ENCODE measurements around the gene JAG2.

JAG2 gene

DNA sequence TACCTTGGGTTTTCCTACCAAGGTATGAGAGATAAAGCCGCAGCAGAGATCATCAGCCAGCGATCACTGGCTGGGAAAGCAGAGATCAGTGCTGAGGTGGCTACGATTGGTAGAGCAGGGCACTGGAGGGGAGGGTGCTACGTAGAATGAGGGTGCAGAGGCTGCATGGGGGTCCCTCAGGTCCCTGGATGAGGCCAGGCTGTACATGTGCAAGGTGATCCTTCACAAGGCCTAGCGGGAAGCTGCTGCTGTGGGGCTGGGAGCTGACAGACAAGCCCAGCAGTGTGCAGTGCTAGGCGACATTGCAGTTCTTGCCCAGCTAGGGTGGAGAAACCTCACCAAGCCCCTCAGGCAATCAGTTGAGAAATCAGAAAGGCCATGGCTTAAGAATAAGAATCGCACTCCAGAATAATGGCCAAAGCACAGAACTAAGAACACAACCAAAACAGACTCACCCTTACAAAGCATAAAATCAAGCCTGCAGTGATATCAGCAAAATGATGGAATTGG lies 66.2 kb downstream of the JAG2 start:
- Histone ChIP-seq H3K23ac (ENCODE audit: low read length) (no peak overlapping the region), H2AFZ (ENCODE audit: insufficient read depth, low read length, poor library complexity) (no peak overlapping the region), H2BK120ac (ENCODE audit: insufficient read depth, low read length, poor library complexity) (no peak overlapping the region), H2AK5ac (ENCODE audit: low read length) (no peak overlapping the region), H4K91ac (ENCODE audit: low read depth, low read length) (no peak overlapping the region), H3K4ac (ENCODE audit: low read depth, low read length) (no peak overlapping the region), H3K14ac (ENCODE audit: low read length) (no peak overlapping the region), H3K79me1 (ENCODE audit: low read length) (no peaks in the 10 kb centered on the region), H3K9me3 (ENCODE audit: insufficient read depth, low read depth, low read length) (peaks cover 13% of the 10 kb centered on the region), H3K18ac (ENCODE audit: low read length) (no peak overlapping the region), H4K8ac (ENCODE audit: low read depth, low read length) (no peak overlapping the region), H3K27me3 (ENCODE audit: insufficient read depth, low read length) (no peaks in the 10 kb centered on the region), H3K4me3 (ENCODE audit: low read depth, low read length) (no peak overlapping the region), H3K4me2 (ENCODE audit: low read length) (no peak overlapping the region), H2BK12ac (ENCODE audit: low read length) (no peak overlapping the region), H3K9ac (ENCODE audit: low read length) (no peak overlapping the region), H3K79me2 (ENCODE audit: control insufficient read depth, insufficient read depth, low read length, poor library complexity) (no peaks in the 10 kb centered on the region), H3K27ac (ENCODE audit: low read depth, low read length) (no peak overlapping the region), H3K4me1 (ENCODE audit: control insufficient read depth in 1 of 2, insufficient read depth in 2 of 2, low read length in 2 of 2) (no peaks in the 10 kb centered on the region), H2BK5ac (ENCODE audit: low read depth, low read length, poor library complexity) (no peak overlapping the region), H4K12ac (ENCODE audit: low read depth, low read length) (no peak overlapping the region), H3K36me3 (ENCODE audit: control insufficient read depth in 1 of 2, insufficient read depth in 2 of 2, low read length in 2 of 2) (no peaks in the 10 kb centered on the region)
- DNase-seq, result peak in 1 of 2 donors; percentile 46
- WGBS (ENCODE audit: extremely low coverage, insufficient coverage, insufficient read length), result no CpG with 5 or more reads among the region's 7 CpGs

DNA sequence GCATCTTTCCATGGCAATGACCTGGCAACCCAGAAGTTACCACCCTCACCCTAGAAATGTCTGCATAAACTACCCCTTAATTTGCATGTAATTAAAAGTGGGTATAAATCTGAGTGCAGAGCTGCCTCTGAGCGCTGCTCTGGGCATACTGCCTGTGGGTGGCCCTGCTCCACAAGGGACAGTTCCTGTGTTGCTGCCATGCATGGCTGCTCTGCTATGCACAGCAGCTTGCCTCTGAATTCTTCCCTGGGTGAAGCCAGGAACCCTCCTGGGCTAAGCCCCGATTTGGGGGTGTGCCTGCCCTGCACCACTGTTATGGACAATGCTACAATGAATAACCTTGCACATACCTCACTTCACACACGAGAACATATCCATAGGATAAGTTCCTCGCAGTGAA lies 67.7 kb downstream of the JAG2 start:
- no peak overlapping the region for H3K4me2 ChIP-seq (ENCODE audit: low read length)
- no peak overlapping the region for H3K9ac ChIP-seq (ENCODE audit: low read length)
- H3K27ac ChIP-seq (ENCODE audit: low read depth, low read length), result no peak overlapping the region
- no CpG with 5 or more reads among the region's 4 CpGs for WGBS (ENCODE audit: extremely low coverage, insufficient coverage, insufficient read length)
- H3K4me1 ChIP-seq (ENCODE audit: control insufficient read depth in 1 of 2, insufficient read depth in 2 of 2, low read length in 2 of 2), result no peaks in the 10 kb centered on the region
- H3K18ac ChIP-seq (ENCODE audit: low read length), result no peak overlapping the region
- H3K36me3 ChIP-seq (ENCODE audit: control insufficient read depth in 1 of 2, insufficient read depth in 2 of 2, low read length in 2 of 2), result no peaks in the 10 kb centered on the region
- no peak overlapping the region for H2BK5ac ChIP-seq (ENCODE audit: low read depth, low read length, poor library complexity)
- no peaks in the 10 kb centered on the region for H3K79me2 ChIP-seq (ENCODE audit: control insufficient read depth, insufficient read depth, low read length, poor library complexity)
- no peak overlapping the region for H2AK5ac ChIP-seq (ENCODE audit: low read length)
- no peak overlapping the region for H3K4me3 ChIP-seq (ENCODE audit: low read depth, low read length)
- H3K14ac ChIP-seq (ENCODE audit: low read length), result no peak overlapping the region
- no peak overlapping the region for H4K8ac ChIP-seq (ENCODE audit: low read depth, low read length)
- H4K12ac ChIP-seq (ENCODE audit: low read depth, low read length), result no peak overlapping the region
- no peak overlapping the region for H2BK120ac ChIP-seq (ENCODE audit: insufficient read depth, low read length, poor library complexity)
- H3K27me3 ChIP-seq (ENCODE audit: insufficient read depth, low read length), result no peaks in the 10 kb centered on the region
- H3K9me3 ChIP-seq (ENCODE audit: insufficient read depth, low read depth, low read length), result peaks cover 13% of the 10 kb centered on the region
- no peak overlapping the region for H3K4ac ChIP-seq (ENCODE audit: low read depth, low read length)
- DNase-seq, result no peak
- H3K23ac ChIP-seq (ENCODE audit: low read length), result no peak overlapping the region
- H3K79me1 ChIP-seq (ENCODE audit: low read length), result no peaks in the 10 kb centered on the region
- no peak overlapping the region for H4K91ac ChIP-seq (ENCODE audit: low read depth, low read length)
- H2AFZ ChIP-seq (ENCODE audit: insufficient read depth, low read length, poor library complexity), result no peak overlapping the region
- no peak overlapping the region for H2BK12ac ChIP-seq (ENCODE audit: low read length)

GRCh38 chr14:105099778-105100177 lies 68.8 kb downstream of the JAG2 start:
- no peaks in the 10 kb centered on the region for H3K79me2 ChIP-seq (ENCODE audit: control insufficient read depth, insufficient read depth, low read length, poor library complexity)

DNA sequence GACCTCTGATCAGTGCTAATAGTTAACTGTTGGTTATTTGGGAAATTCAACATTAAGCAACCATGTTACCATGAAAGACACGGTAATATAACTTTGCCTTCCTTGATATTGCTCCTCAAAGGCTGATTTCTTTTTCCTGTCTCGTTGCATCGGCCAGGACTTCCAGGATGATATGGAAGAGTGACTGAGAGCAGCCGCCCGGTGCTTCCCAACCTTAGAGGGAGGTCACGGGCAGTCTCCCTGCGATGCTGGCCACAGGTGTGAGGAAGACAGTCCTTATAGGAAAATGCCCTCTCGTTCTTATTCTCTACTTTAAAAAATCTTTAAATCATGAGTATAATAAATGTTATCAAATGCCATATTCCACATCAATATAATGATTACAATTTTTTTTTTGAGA lies 70.3 kb downstream of the JAG2 start:
- peaks cover 13% of the 10 kb centered on the region for H3K9me3 ChIP-seq (ENCODE audit: insufficient read depth, low read depth, low read length)

More at GRCh38 chr14:105099778-105100177, 68.8 kb downstream of the JAG2 start:
- Histone ChIP-seq H4K91ac (ENCODE audit: low read depth, low read length) (no peak overlapping the region), H4K8ac (ENCODE audit: low read depth, low read length) (no peak overlapping the region), H2AFZ (ENCODE audit: insufficient read depth, low read length, poor library complexity) (no peak overlapping the region), H3K36me3 (ENCODE audit: control insufficient read depth in 1 of 2, insufficient read depth in 2 of 2, low read length in 2 of 2) (no peaks in the 10 kb centered on the region), H3K4me3 (ENCODE audit: low read depth, low read length) (no peak overlapping the region), H3K9ac (ENCODE audit: low read length) (no peak overlapping the region), H3K4ac (ENCODE audit: low read depth, low read length) (no peak overlapping the region), H3K27me3 (ENCODE audit: insufficient read depth, low read length) (no peaks in the 10 kb centered on the region), H3K23ac (ENCODE audit: low read length) (no peak overlapping the region), H3K18ac (ENCODE audit: low read length) (no peak overlapping the region), H3K4me1 (ENCODE audit: control insufficient read depth in 1 of 2, insufficient read depth in 2 of 2, low read length in 2 of 2) (no peaks in the 10 kb centered on the region), H2BK5ac (ENCODE audit: low read depth, low read length, poor library complexity) (no peak overlapping the region), H2BK120ac (ENCODE audit: insufficient read depth, low read length, poor library complexity) (no peak overlapping the region), H2AK5ac (ENCODE audit: low read length) (no peak overlapping the region), H3K27ac (ENCODE audit: low read depth, low read length) (no peak overlapping the region), H3K4me2 (ENCODE audit: low read length) (no peak overlapping the region), H2BK12ac (ENCODE audit: low read length) (no peak overlapping the region), H3K9me3 (ENCODE audit: insufficient read depth, low read depth, low read length) (peaks cover 13% of the 10 kb centered on the region), H3K14ac (ENCODE audit: low read length) (no peak overlapping the region), H4K12ac (ENCODE audit: low read depth, low read length) (no peak overlapping the region), H3K79me1 (ENCODE audit: low read length) (no peaks in the 10 kb centered on the region)
- no CpG with 5 or more reads among the region's 6 CpGs for WGBS (ENCODE audit: extremely low coverage, insufficient coverage, insufficient read length)
- peak in 1 of 2 donors; percentile 45 for DNase-seq

More for the DNA sequence above, 70.3 kb downstream of the JAG2 start:
- Histone ChIP-seq H4K12ac (ENCODE audit: low read depth, low read length) (no peak overlapping the region), H3K79me1 (ENCODE audit: low read length) (peaks cover 7% of the 10 kb centered on the region), H3K14ac (ENCODE audit: low read length) (no peak overlapping the region), H3K18ac (ENCODE audit: low read length) (no peak overlapping the region), H3K4ac (ENCODE audit: low read depth, low read length) (no peak overlapping the region), H3K4me1 (ENCODE audit: control insufficient read depth in 1 of 2, insufficient read depth in 2 of 2, low read length in 2 of 2) (peaks cover 4 to 6% of the 10 kb centered on the region in 2 experiments), H4K8ac (ENCODE audit: low read depth, low read length) (no peak overlapping the region), H3K23ac (ENCODE audit: low read length) (no peak overlapping the region), H3K4me3 (ENCODE audit: low read depth, low read length) (no peak overlapping the region), H2BK120ac (ENCODE audit: insufficient read depth, low read length, poor library complexity) (no peak overlapping the region), H3K36me3 (ENCODE audit: control insufficient read depth in 1 of 2, insufficient read depth in 2 of 2, low read length in 2 of 2) (no peaks in the 10 kb centered on the region), H2BK5ac (ENCODE audit: low read depth, low read length, poor library complexity) (no peak overlapping the region), H3K4me2 (ENCODE audit: low read length) (no peak overlapping the region), H3K27me3 (ENCODE audit: insufficient read depth, low read length) (no peaks in the 10 kb centered on the region), H3K9ac (ENCODE audit: low read length) (no peak overlapping the region), H3K27ac (ENCODE audit: low read depth, low read length) (no peak overlapping the region), H3K79me2 (ENCODE audit: control insufficient read depth, insufficient read depth, low read length, poor library complexity) (peaks cover 3% of the 10 kb centered on the region), H2AK5ac (ENCODE audit: low read length) (no peak overlapping the region), H4K91ac (ENCODE audit: low read depth, low read length) (no peak overlapping the region), H2BK12ac (ENCODE audit: low read length) (no peak overlapping the region), H2AFZ (ENCODE audit: insufficient read depth, low read length, poor library complexity) (no peak overlapping the region)
- WGBS (ENCODE audit: extremely low coverage, insufficient coverage, insufficient read length), result no CpG with 5 or more reads among the region's 8 CpGs
- no peak for DNase-seq

Measured in trophoblast cell (in vitro differentiated cells and primary cell).